GM21423 (cell line): ENCODE measurements around the gene EPB41L4A.
"Not testable (repeated sequence)": the region's sequence is repeated elsewhere in the genome, so short reads cannot be mapped to it uniquely, and the experiment has no call there.

Source experiments
- ATAC-seq: cut with Tn5 transposase; IDR thresholded peaks from one replicate; pipeline ENCODE4 v1.9.1; 2021; ENCODE audit warnings: mild to moderate bottlenecking, moderate library complexity; ENCODE audit not compliant: unreplicated experiment

EPB41L4A gene

GRCh38 chr5:112403069-112403468 is 16.0 kb downstream of the EPB41L4A start:
- no peak for ATAC-seq

- no peak for ATAC-seq
Measured at GRCh38 chr5:112401924-112402323, 17.2 kb downstream of the EPB41L4A start.

GRCh38 chr5:112397690-112398089 is 21.4 kb downstream of the EPB41L4A start:
- no peak for ATAC-seq

GRCh38 chr5:112396430-112396829 is 22.6 kb downstream of the EPB41L4A start:
- no peak for ATAC-seq

GRCh38 chr5:112395299-112395698 is 23.8 kb downstream of the EPB41L4A start:
- not testable (repeated sequence) for ATAC-seq

- no peak for ATAC-seq
Measured at GRCh38 chr5:112390327-112390726, 28.8 kb downstream of the EPB41L4A start.

- no peak for ATAC-seq
Measured at GRCh38 chr5:112388739-112389138, 30.3 kb downstream of the EPB41L4A start.

GRCh38 chr5:112388074-112388473 is 31.0 kb downstream of the EPB41L4A start:
- ATAC-seq, result no peak

- ATAC-seq, result no peak
Measured at GRCh38 chr5:112386766-112387165, 32.3 kb downstream of the EPB41L4A start.

GRCh38 chr5:112385969-112386368 is 33.1 kb downstream of the EPB41L4A start:
- no peak for ATAC-seq

- no peak for ATAC-seq
Measured at GRCh38 chr5:112385566-112385965, 33.5 kb downstream of the EPB41L4A start.

- ATAC-seq, result no peak
Measured at GRCh38 chr5:112384523-112384922, 34.6 kb downstream of the EPB41L4A start.

GRCh38 chr5:112382886-112383285 is 36.2 kb downstream of the EPB41L4A start:
- no peak for ATAC-seq

GRCh38 chr5:112381521-112381920 is 37.6 kb downstream of the EPB41L4A start:
- ATAC-seq, result no peak

GRCh38 chr5:112379542-112380325 is 39.3 kb downstream of the EPB41L4A start:
- no peak for ATAC-seq

GRCh38 chr5:112374818-112375217 is 44.3 kb downstream of the EPB41L4A start:
- ATAC-seq, result no peak

- ATAC-seq, result no peak
Measured at GRCh38 chr5:112374356-112374755, 44.7 kb downstream of the EPB41L4A start.

- ATAC-seq, result no peak
Measured at GRCh38 chr5:112373885-112374284, 45.2 kb downstream of the EPB41L4A start.

GRCh38 chr5:112372543-112372942 is 46.5 kb downstream of the EPB41L4A start:
- ATAC-seq, result no peak

GRCh38 chr5:112371067-112371466 is 48.0 kb downstream of the EPB41L4A start:
- no peak for ATAC-seq

GRCh38 chr5:112367400-112367799 is 51.7 kb downstream of the EPB41L4A start:
- no peak for ATAC-seq

GRCh38 chr5:112366987-112367386 is 52.1 kb downstream of the EPB41L4A start:
- ATAC-seq, result no peak

GRCh38 chr5:112360740-112361139 is 58.3 kb downstream of the EPB41L4A start:
- not testable (repeated sequence) for ATAC-seq
